HEK293 (cell line): Measurements from ENCODE around the gene COL6A2.

Experiments
- BCL11B ChIP-seq: fragments of 450-650 bp; formaldehyde crosslinking; IDR thresholded peaks from 2 replicates; pipeline ENCODE4 v1.5.1; 2016; ENCODE audit warnings: low read depth, missing biosample characterization, missing genetic modification characterization
- GFI1B ChIP-seq: fragments of 450-650 bp; formaldehyde crosslinking; IDR thresholded peaks from 2 replicates; pipeline ENCODE4 v1.5.1; 2016; ENCODE audit warnings: missing biosample characterization, missing genetic modification characterization
- KLF10 ChIP-seq: fragments of 450-650 bp; IDR thresholded peaks from 2 replicates; pipeline ENCODE4 v1.5.1; 2018; ENCODE audit warnings: missing biosample characterization, mild to moderate bottlenecking, missing genetic modification characterization
- OVOL3 ChIP-seq: fragments of 450-650 bp; formaldehyde crosslinking; IDR thresholded peaks from 2 replicates; pipeline ENCODE4 v1.5.1; 2016; ENCODE audit warnings: missing biosample characterization, missing genetic modification characterization
- PRDM4 ChIP-seq: fragments of 450-650 bp; formaldehyde crosslinking; IDR thresholded peaks from 2 replicates; pipeline ENCODE4 v1.5.1; 2017; ENCODE audit warnings: missing biosample characterization, missing genetic modification characterization
- SP3 ChIP-seq: fragments of 450-650 bp; formaldehyde crosslinking; IDR thresholded peaks from 2 replicates; pipeline ENCODE4 v1.5.1; 2016; ENCODE audit warnings: missing biosample characterization, missing genetic modification characterization
- TCF7L2 ChIP-seq: IDR thresholded peaks from 2 replicates; pipeline ENCODE4 v1.6.1; 2011; ENCODE audit warnings: low read depth, mild to moderate bottlenecking, inconsistent platforms, low read length, moderate library complexity, borderline replicate concordance
- ZBTB8A ChIP-seq: fragments of 450-650 bp; formaldehyde crosslinking; IDR thresholded peaks from 2 replicates; pipeline ENCODE4 v1.5.1; 2016; ENCODE audit warnings: missing biosample characterization, missing genetic modification characterization
- ZFP41 ChIP-seq: fragments of 450-650 bp; formaldehyde crosslinking; IDR thresholded peaks from 2 replicates; pipeline ENCODE4 v1.5.1; 2016; ENCODE audit warnings: missing biosample characterization, missing genetic modification characterization, borderline replicate concordance
- ZNF121 ChIP-seq: fragments of 450-650 bp; formaldehyde crosslinking; IDR thresholded peaks from 2 replicates; pipeline ENCODE4 v1.5.1; 2016; ENCODE audit warnings: missing biosample characterization, missing genetic modification characterization
- ZNF239 ChIP-seq: fragments of 450-650 bp; formaldehyde crosslinking; IDR thresholded peaks from 2 replicates; pipeline ENCODE4 v1.5.1; 2016; ENCODE audit warnings: missing biosample characterization, missing genetic modification characterization
- ZNF311 ChIP-seq: fragments of 450-650 bp; formaldehyde crosslinking; IDR thresholded peaks from 2 replicates; pipeline ENCODE4 v1.5.1; 2017; ENCODE audit warnings: missing biosample characterization, missing genetic modification characterization, borderline replicate concordance
- ZNF391 ChIP-seq: fragments of 450-650 bp; formaldehyde crosslinking; IDR thresholded peaks from 2 replicates; pipeline ENCODE4 v1.5.1; 2016; ENCODE audit warnings: low read depth, missing biosample characterization, missing genetic modification characterization, borderline replicate concordance
- ZNF398 ChIP-seq: fragments of 450-650 bp; formaldehyde crosslinking; IDR thresholded peaks from 2 replicates; pipeline ENCODE4 v1.5.1; 2017; ENCODE audit warnings: missing biosample characterization, missing genetic modification characterization
- ZNF404 ChIP-seq: fragments of 450-650 bp; formaldehyde crosslinking; IDR thresholded peaks from 2 replicates; pipeline ENCODE4 v1.5.1; 2017; ENCODE audit warnings: missing biosample characterization, missing genetic modification characterization
- ZNF416 ChIP-seq: fragments of 450-650 bp; formaldehyde crosslinking; IDR thresholded peaks from 2 replicates; pipeline ENCODE4 v1.5.1; 2016; ENCODE audit warnings: missing biosample characterization, missing genetic modification characterization
- ZNF558 ChIP-seq: fragments of 450-650 bp; formaldehyde crosslinking; IDR thresholded peaks from 2 replicates; pipeline ENCODE4 v1.5.1; 2016; ENCODE audit warnings: missing biosample characterization, missing genetic modification characterization
- ZNF621 ChIP-seq: fragments of 450-650 bp; formaldehyde crosslinking; IDR thresholded peaks from 2 replicates; pipeline ENCODE4 v1.5.1; 2017; ENCODE audit warnings: missing biosample characterization, missing genetic modification characterization
- ZNF660 ChIP-seq: fragments of 450-650 bp; IDR thresholded peaks from 2 replicates; pipeline ENCODE4 v1.5.1; 2018; ENCODE audit warnings: missing biosample characterization, mild to moderate bottlenecking, missing genetic modification characterization
- ZNF701 ChIP-seq: fragments of 450-650 bp; formaldehyde crosslinking; IDR thresholded peaks from 2 replicates; pipeline ENCODE4 v1.5.1; 2016; ENCODE audit warnings: missing biosample characterization, missing genetic modification characterization
- ZNF76 ChIP-seq: fragments of 450-650 bp; formaldehyde crosslinking; IDR thresholded peaks from 2 replicates; pipeline ENCODE4; 2016; ENCODE audit warnings: low read depth, missing biosample characterization, missing genetic modification characterization, borderline replicate concordance
- ZNF830 ChIP-seq: fragments of 450-650 bp; IDR thresholded peaks from 2 replicates; pipeline ENCODE4 v1.5.0; 2018; ENCODE audit warnings: missing biosample characterization, missing genetic modification characterization, low read depth, mild to moderate bottlenecking, moderate library complexity
- TF ChIP-seq, protein P1 (sequence below): fragments of 450-650 bp; formaldehyde crosslinking; IDR thresholded peaks from 2 replicates; pipeline ENCODE4 v1.5.1; 2016; ENCODE audit warnings: missing biosample characterization, missing genetic modification characterization
- TF ChIP-seq, protein P2 (sequence below): fragments of 450-650 bp; formaldehyde crosslinking; IDR thresholded peaks from 2 replicates; pipeline ENCODE4 v1.5.1; 2016; ENCODE audit warnings: missing biosample characterization, missing genetic modification characterization

Gene COL6A2

DNA sequence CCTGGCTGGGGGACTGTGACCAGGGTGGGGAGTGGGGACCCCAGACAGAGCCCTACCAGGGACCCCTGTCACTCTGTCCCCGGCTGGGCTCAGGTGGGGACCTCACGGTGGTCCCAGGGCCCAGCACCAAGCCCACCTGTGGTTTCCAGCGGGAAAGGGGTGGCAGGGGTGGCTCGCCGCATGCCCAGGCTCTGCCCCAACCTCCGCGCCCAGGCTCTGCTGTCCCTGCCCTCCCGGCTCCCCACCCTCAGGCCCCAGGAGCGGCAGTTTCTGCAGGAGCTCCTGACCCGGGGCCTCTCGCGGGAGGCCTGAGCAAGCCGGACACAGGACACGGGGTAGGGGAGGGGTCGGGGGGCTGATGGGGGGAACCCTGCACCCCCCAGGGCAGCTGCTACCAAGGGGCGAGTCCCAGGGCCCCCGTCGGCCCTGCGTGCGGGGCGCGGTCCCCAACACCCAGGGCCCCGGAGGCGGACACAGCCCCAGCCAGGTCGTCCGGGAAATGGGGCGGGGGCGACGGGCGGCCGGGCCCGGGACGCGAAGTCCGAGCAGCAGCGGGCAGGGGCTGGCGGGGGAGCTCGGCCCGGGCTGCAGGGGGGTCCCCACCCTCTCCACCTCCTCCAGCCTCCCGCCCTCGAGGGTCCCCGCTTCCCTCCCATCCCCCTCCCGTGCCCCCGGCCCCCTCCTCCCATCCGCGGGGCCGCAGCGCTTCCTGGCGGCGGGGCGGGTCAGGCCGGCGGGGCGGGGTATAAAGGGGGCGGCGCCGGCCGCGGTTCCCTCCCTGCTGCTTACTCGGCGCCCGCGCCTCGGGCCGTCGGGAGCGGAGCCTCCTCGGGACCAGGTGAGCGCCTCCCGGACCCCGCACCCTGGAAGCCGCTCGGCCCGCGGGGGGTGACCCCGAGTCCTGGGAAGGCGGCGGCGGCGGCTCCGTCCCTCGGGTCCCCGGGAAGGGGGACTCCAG lies at the start of gene COL6A2 (continued):
- no peak for TF ChIP-seq ZFP41
- no peak for TF ChIP-seq TCF7L2
- no peak for TF ChIP-seq ZNF76 (tag by site-specific recombination)
- TF ChIP-seq ZBTB8A = 0 out of 2 replicates have a peak, but pooled peaks have one; percentile 11
- TF ChIP-seq ZNF398 (tag by site-specific recombination) = peak; percentile 57
- TF ChIP-seq ZNF391 (tag by site-specific recombination) = no peak
- peak; percentile 52; the same call in 1 of the 2 replicates for TF ChIP-seq KLF10
- TF ChIP-seq PRDM4 (tag by site-specific recombination) = no peak
- TF ChIP-seq ZNF239 (tag by site-specific recombination) = no peak
- TF ChIP-seq ZNF311 = no peak
- no peak for TF ChIP-seq GFI1B
- TF ChIP-seq OVOL3 (tag by site-specific recombination) = no peak
- no peak for TF ChIP-seq ZNF558
- no peak for TF ChIP-seq ZNF660
- no peak for TF ChIP-seq ZNF621 (tag by site-specific recombination)
- peak; percentile 56; the same call in 1 of the 2 replicates for TF ChIP-seq SP3
- TF ChIP-seq, protein P1, sequence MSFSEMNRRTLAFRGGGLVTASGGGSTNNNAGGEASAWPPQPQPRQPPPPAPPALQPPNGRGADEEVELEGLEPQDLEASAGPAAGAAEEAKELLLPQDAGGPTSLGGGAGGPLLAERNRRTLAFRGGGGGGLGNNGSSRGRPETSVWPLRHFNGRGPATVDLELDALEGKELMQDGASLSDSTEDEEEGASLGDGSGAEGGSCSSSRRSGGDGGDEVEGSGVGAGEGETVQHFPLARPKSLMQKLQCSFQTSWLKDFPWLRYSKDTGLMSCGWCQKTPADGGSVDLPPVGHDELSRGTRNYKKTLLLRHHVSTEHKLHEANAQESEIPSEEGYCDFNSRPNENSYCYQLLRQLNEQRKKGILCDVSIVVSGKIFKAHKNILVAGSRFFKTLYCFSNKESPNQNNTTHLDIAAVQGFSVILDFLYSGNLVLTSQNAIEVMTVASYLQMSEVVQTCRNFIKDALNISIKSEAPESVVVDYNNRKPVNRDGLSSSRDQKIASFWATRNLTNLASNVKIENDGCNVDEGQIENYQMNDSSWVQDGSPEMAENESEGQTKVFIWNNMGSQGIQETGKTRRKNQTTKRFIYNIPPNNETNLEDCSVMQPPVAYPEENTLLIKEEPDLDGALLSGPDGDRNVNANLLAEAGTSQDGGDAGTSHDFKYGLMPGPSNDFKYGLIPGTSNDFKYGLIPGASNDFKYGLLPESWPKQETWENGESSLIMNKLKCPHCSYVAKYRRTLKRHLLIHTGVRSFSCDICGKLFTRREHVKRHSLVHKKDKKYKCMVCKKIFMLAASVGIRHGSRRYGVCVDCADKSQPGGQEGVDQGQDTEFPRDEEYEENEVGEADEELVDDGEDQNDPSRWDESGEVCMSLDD (tag by site-specific recombination) = 0 out of 2 replicates have a peak, but pooled peaks have one; percentile 7
- TF ChIP-seq ZNF830 (tag by site-specific recombination) = no peak
- TF ChIP-seq ZNF416 (tag by site-specific recombination) = no peak
- TF ChIP-seq BCL11B (tag by site-specific recombination) = no peak
- TF ChIP-seq ZNF121 = no peak
- no peak for TF ChIP-seq ZNF404 (tag by site-specific recombination)
- no peak for TF ChIP-seq ZNF701 (tag by site-specific recombination)
- TF ChIP-seq, protein P2, sequence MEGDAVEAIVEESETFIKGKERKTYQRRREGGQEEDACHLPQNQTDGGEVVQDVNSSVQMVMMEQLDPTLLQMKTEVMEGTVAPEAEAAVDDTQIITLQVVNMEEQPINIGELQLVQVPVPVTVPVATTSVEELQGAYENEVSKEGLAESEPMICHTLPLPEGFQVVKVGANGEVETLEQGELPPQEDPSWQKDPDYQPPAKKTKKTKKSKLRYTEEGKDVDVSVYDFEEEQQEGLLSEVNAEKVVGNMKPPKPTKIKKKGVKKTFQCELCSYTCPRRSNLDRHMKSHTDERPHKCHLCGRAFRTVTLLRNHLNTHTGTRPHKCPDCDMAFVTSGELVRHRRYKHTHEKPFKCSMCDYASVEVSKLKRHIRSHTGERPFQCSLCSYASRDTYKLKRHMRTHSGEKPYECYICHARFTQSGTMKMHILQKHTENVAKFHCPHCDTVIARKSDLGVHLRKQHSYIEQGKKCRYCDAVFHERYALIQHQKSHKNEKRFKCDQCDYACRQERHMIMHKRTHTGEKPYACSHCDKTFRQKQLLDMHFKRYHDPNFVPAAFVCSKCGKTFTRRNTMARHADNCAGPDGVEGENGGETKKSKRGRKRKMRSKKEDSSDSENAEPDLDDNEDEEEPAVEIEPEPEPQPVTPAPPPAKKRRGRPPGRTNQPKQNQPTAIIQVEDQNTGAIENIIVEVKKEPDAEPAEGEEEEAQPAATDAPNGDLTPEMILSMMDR (tag by site-specific recombination) = no peak
